HCT116 (cell line): ENCODE results near the gene KCNN4. TPM values are rescaled to one million over a fixed set of nuclear protein-coding genes. Genes with fewer than 3 reads are reported as not detected.

ENCODE experiments used
- ATAC-seq: fragments of 200-7000 bp; cut with Tn5 transposase; 2 replicates; pipeline ENCODE4 v1.9.1; 2020; ENCODE audit warnings: mild to moderate bottlenecking, moderate library complexity
- BruUV-seq: library from RNA; stranded (reverse); fragments of 400-500 nt; replicated peaks from 2 replicates; lab custom pipeline; 2021; lab: Mats Ljungman, UMichigan
- CTCF ChIA-PET: fragments of 300-600 bp; sonication (Branson Sonifier 250); formaldehyde crosslinking; loops from one replicate; lab custom pipeline; 2021; ENCODE audit warnings: antibody characterized with exemption; lab: Charles Lee
- POLR2A ChIA-PET: fragments of 300-600, 350-600 bp; sonication (Branson Sonifier 250); formaldehyde crosslinking; loops from one replicate; lab custom pipeline; 2021; ENCODE audit warnings: antibody characterized with exemption; lab: Charles Lee
- RAD21 ChIA-PET, 2 experiments: fragments of 300-600 bp; sonication (Branson Sonifier 250); formaldehyde crosslinking; loops; one replicate each; lab custom pipeline; 2023; ENCODE audit warnings: low total read pairs in 2 of 2; ENCODE audit not compliant: uncharacterized antibody in 2 of 2, unreplicated experiment in 2 of 2, low non-redundant PET in 1 of 2; lab: Charles Lee
- DNase-seq: peaks from one replicate; pipeline ENCODE4 v3.0.0-alpha.2; 2010; ENCODE audit warnings: low read depth, low spot score
- H2AFZ ChIP-seq: fragments of 200-600 bp; shearing (Covaris generic), sonication (generic); 2 replicates; pipeline ENCODE4 v1.6.1; 2017; ENCODE audit warnings: low read depth, mixed run types, mixed read lengths, antibody characterized with exemption, low read length; ENCODE audit not compliant: poor library complexity, severe bottlenecking
- H3K27ac ChIP-seq: 2 replicates; pipeline ENCODE4 v1.5.1; 2012; ENCODE audit warnings: low read depth, low read length
- H3K27me3 ChIP-seq: fragments of 200-600 bp; sonication (generic); 2 replicates; pipeline ENCODE4 v1.6.1; 2016; ENCODE audit warnings: mixed run types, low read length, mixed read lengths; ENCODE audit not compliant: insufficient read depth
- H3K36me3 ChIP-seq, 2 experiments: fragments of 200-500 bp in 1 of 2; fragments of 200-600 bp in 1 of 2; sonication (Bioruptor generic) in 1 of 2; sonication (generic) in 1 of 2; 2 replicates each; pipeline versions ENCODE4 v1.5.1 to v1.6.1; 2014 to 2016; ENCODE audit warnings: low read length in 2 of 2, inconsistent platforms in 1 of 2, mixed read lengths in 1 of 2, mixed run types in 1 of 2; ENCODE audit not compliant: insufficient read depth in 2 of 2, control insufficient read depth in 1 of 2
- H3K4me1 ChIP-seq, 2 experiments: fragments of 200-600 bp in 1 of 2; sonication (generic) in 1 of 2; 2 replicates each; pipeline versions ENCODE4 v1.5.1 to v1.6.1; 2012 to 2017; ENCODE audit warnings: low read length in 2 of 2, inconsistent platforms in 1 of 2, mild to moderate bottlenecking in 1 of 2, mixed read lengths in 1 of 2, mixed run types in 1 of 2, moderate library complexity in 1 of 2; ENCODE audit not compliant: insufficient read depth in 2 of 2, control insufficient read depth in 1 of 2
- H3K4me2 ChIP-seq: fragments of 200-600 bp; sonication (generic); 2 replicates; pipeline ENCODE4 v1.6.1; 2017; ENCODE audit warnings: mixed run types, low read length, mixed read lengths
- H3K4me3 ChIP-seq, 2 experiments: fragments of 200-600 bp in 1 of 2; sonication (generic) in 1 of 2; replicated peaks in 1 of 2; 2 replicates each; pipeline ENCODE4 v1.5.1; 2011 to 2016; ENCODE audit warnings: low read length in 2 of 2, control low read depth in 1 of 2, low read depth in 1 of 2, mild to moderate bottlenecking in 1 of 2, mixed read lengths in 1 of 2, mixed run types in 1 of 2
- H3K79me2 ChIP-seq: fragments of 200-600 bp; sonication (generic); 2 replicates; pipeline ENCODE4 v1.6.1; 2017; ENCODE audit warnings: mild to moderate bottlenecking, mixed run types, low read length, moderate library complexity, mixed read lengths; ENCODE audit not compliant: insufficient read depth
- H3K9ac ChIP-seq: fragments of 200-600 bp; sonication (generic); 2 replicates; pipeline ENCODE4 v1.6.1; 2016; ENCODE audit warnings: low read length, mixed read lengths
- H3K9me2 ChIP-seq: fragments of 200-600 bp; sonication (generic), shearing (Covaris generic); 2 replicates; pipeline ENCODE4 v1.6.1; 2017; ENCODE audit warnings: mixed run types, mild to moderate bottlenecking, moderate library complexity; ENCODE audit not compliant: insufficient read depth
- H3K9me3 ChIP-seq, 2 experiments: fragments of 200-500 bp in 1 of 2; fragments of 200-600 bp in 1 of 2; sonication (Bioruptor generic) in 1 of 2; sonication (generic) in 1 of 2; 2 replicates each; pipeline ENCODE4 v1.6.1; 2014 to 2017; ENCODE audit warnings: low read length in 2 of 2, mixed read lengths in 2 of 2, inconsistent platforms in 1 of 2, low read depth in 1 of 2, mild to moderate bottlenecking in 1 of 2, mixed run types in 1 of 2, moderate library complexity in 1 of 2; ENCODE audit not compliant: control insufficient read depth in 1 of 2, insufficient read depth in 1 of 2
- H4K20me1 ChIP-seq: fragments of 200-600 bp; sonication (generic), shearing (Covaris generic); 2 replicates; pipeline ENCODE4 v1.6.1; 2017; ENCODE audit warnings: mixed run types, mild to moderate bottlenecking, moderate library complexity; ENCODE audit not compliant: insufficient read depth
- CBX3 ChIP-seq: IDR thresholded peaks from 2 replicates; pipeline ENCODE4 v1.6.1; 2012; ENCODE audit warnings: low read depth
- CEBPB ChIP-seq: IDR thresholded peaks from 2 replicates; pipeline ENCODE4 v1.6.1; 2012; ENCODE audit warnings: low read depth
- EGR1 ChIP-seq: IDR thresholded peaks from 2 replicates; pipeline ENCODE4 v1.6.1; 2012; ENCODE audit warnings: low read depth
- ELF1 ChIP-seq: IDR thresholded peaks from 2 replicates; pipeline ENCODE4 v1.6.1; 2012; ENCODE audit warnings: low read depth, borderline replicate concordance
- EZH2 ChIP-seq: fragments of 200-600 bp; sonication (generic); IDR thresholded peaks from 2 replicates; pipeline ENCODE4 v1.6.1; 2017; ENCODE audit warnings: antibody characterized with exemption, mixed run types
- EZH2phosphoT487 ChIP-seq: fragments of 200-600 bp; IDR thresholded peaks from 2 replicates; pipeline ENCODE4 v1.6.1; 2018; ENCODE audit warnings: antibody characterized with exemption, borderline replicate concordance
- JUND ChIP-seq: IDR thresholded peaks from 2 replicates; pipeline ENCODE4 v1.6.1; 2012
- RAD21 ChIP-seq: IDR thresholded peaks from 2 replicates; pipeline ENCODE4 v1.6.1; 2012; ENCODE audit warnings: low read depth, mild to moderate bottlenecking
- SP1 ChIP-seq: IDR thresholded peaks from 2 replicates; pipeline ENCODE4 v1.6.1; 2012; ENCODE audit warnings: low read depth
- SRF ChIP-seq: IDR thresholded peaks from 2 replicates; pipeline ENCODE4 v1.6.1; 2012; ENCODE audit warnings: low read depth
- YY1 ChIP-seq: IDR thresholded peaks from 2 replicates; pipeline ENCODE4 v1.6.1; 2011; ENCODE audit warnings: low read length, low read depth, moderate library complexity, mild to moderate bottlenecking; ENCODE audit not compliant: insufficient replicate concordance; ENCODE audit errors: extremely low read depth
- ZFX ChIP-seq: fragments of 450-650 bp; IDR thresholded peaks from 2 replicates; pipeline ENCODE4 v1.6.1; 2017
- ZNF274 ChIP-seq: fragments of 200-500 bp; sonication (Bioruptor generic); IDR thresholded peaks from 2 replicates; pipeline ENCODE4 v1.6.1; 2014; ENCODE audit warnings: mild to moderate bottlenecking, low read depth, low read length, inconsistent platforms
- intact Hi-C: fragments of 100-400 bp; cut with micrococcal nuclease; formaldehyde crosslinking; loops from 2 replicates; pipeline ENCODE4 v1.10.0; 2022
- total RNA-seq: library from RNA; stranded (reverse); gene quantifications from one replicate; pipeline ENCODE4 v1.2.1, GENCODE V29; 2021; ENCODE audit not compliant: unreplicated experiment
- TF ChIP-seq, protein P1 (sequence below): IDR thresholded peaks from 2 replicates; pipeline ENCODE4 v1.6.1; 2012; ENCODE audit warnings: low read depth
- TF ChIP-seq, protein P2 (sequence below): IDR thresholded peaks from 2 replicates; pipeline ENCODE4 v1.6.1; 2011; ENCODE audit warnings: mild to moderate bottlenecking, low read length, moderate library complexity; ENCODE audit not compliant: insufficient replicate concordance; ENCODE audit errors: extremely low read depth
- TF ChIP-seq, protein P3 (sequence below), 3 experiments: fragments of 200-600 bp in 1 of 3; sonication (generic) in 1 of 3; IDR thresholded peaks in 2 of 3; conservative IDR thresholded peaks in 1 of 3; 2 replicates each; pipeline ENCODE4 v1.5.1; 2012 to 2017; ENCODE audit warnings: low read depth in 2 of 3, low read length in 2 of 3, antibody characterized with exemption in 1 of 3, borderline replicate concordance in 1 of 3, control low read depth in 1 of 3, mild to moderate bottlenecking in 1 of 3, mixed read lengths in 1 of 3, mixed run types in 1 of 3, moderate library complexity in 1 of 3; ENCODE audit not compliant: insufficient read depth in 1 of 3
- TF ChIP-seq, protein P4 (sequence below): IDR thresholded peaks from 2 replicates; pipeline ENCODE4 v1.6.1; 2012
- TF ChIP-seq, protein P5 (sequence below): IDR thresholded peaks from 2 replicates; pipeline ENCODE4 v1.6.1; 2012

KCNN4 gene
- total RNA-seq, 1 experiment from 2014 or later = 72.9 TPM

DNA sequence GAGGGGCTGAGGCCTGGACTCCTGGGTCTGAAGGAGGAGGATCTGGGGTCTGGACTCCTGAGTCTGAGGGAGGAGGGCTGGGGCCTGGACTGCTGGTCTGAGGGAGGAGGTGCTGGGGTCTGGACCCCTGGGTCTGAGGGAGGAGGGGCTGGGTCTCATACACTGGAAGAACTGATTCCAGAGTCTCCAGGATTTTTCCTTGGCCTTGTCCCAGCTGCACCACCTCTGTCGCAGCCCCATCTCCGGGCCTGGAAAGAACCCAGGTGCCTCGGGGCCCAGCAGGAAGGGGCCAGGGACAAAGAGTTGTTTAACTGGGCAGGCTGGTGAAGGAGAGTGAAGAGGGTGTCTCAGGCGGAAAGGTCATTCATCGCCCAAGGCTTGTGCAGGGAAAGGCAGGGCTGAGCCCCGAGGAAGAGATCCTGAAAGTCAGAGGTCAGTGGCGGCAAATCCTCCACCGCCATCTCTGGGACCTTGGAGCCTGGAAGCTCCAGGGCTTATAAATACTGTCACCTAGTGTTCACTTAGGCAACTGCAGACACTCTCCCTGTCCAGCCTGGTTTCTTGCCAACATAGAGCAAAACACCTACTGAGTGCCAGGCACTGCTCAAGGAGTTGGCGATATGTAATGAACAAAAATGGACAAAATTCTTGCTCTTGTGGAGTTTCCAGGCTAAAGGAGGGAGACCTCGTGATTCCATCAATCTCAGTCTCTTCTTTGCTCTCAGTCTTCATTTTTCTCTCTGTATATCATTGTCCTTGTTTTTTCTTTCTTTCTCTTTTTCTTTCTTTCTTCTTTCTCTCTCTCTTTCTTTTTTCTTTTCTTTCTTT is 4.4 kb upstream of the KCNN4 start:
- Histone ChIP-seq H3K27me3 (no peaks in the 10 kb centered on the region), H3K79me2 (peaks cover 24% of the 10 kb centered on the region), H4K20me1 (no peaks in the 10 kb centered on the region), H3K4me1 (peaks cover 44 to 57% of the 10 kb centered on the region in 2 experiments), H3K9me3 (no peaks in the 10 kb centered on the region), H3K36me3 (no peaks in the 10 kb centered on the region), H3K9me2 (no peaks in the 10 kb centered on the region), H2AFZ (no peak overlapping the region), H3K27ac (peak overlapping the region; percentile 94), H3K4me3 (peak overlapping the region; percentile 18 to 47), H3K4me2 (peak overlapping the region; percentile 88), H3K9ac (peak overlapping the region; percentile 88)
- intact Hi-C loops = loop anchor here (1.0 to 10.0 kb wide), 4 partner anchors 19 to 110 kb away; partner anchors contain the start of gene PLAUR
- POLR2A ChIA-PET = interaction anchor here (1.2 to 1.5 kb wide), 2 partner anchors 20 to 28 kb away, joined by 4 to 5 read pairs; no protein-coding TSS in a partner anchor
- peak; percentile 51 for ATAC-seq
- CTCF ChIA-PET = interaction anchor here (0.7 to 1.9 kb wide), 9 partner anchors 10 to 117 kb away, joined by 3 to 34 read pairs (median 5); no protein-coding TSS in a partner anchor
- BruUV-seq = no TSS peak
- peak; percentile 79 for DNase-seq
- RAD21 ChIA-PET = interaction anchor here (1.2 to 1.8 kb wide), 5 partner anchors 19 to 40 kb away, joined by 3 to 9 read pairs (median 6); no protein-coding TSS in a partner anchor
- TF ChIP-seq, protein P1, sequence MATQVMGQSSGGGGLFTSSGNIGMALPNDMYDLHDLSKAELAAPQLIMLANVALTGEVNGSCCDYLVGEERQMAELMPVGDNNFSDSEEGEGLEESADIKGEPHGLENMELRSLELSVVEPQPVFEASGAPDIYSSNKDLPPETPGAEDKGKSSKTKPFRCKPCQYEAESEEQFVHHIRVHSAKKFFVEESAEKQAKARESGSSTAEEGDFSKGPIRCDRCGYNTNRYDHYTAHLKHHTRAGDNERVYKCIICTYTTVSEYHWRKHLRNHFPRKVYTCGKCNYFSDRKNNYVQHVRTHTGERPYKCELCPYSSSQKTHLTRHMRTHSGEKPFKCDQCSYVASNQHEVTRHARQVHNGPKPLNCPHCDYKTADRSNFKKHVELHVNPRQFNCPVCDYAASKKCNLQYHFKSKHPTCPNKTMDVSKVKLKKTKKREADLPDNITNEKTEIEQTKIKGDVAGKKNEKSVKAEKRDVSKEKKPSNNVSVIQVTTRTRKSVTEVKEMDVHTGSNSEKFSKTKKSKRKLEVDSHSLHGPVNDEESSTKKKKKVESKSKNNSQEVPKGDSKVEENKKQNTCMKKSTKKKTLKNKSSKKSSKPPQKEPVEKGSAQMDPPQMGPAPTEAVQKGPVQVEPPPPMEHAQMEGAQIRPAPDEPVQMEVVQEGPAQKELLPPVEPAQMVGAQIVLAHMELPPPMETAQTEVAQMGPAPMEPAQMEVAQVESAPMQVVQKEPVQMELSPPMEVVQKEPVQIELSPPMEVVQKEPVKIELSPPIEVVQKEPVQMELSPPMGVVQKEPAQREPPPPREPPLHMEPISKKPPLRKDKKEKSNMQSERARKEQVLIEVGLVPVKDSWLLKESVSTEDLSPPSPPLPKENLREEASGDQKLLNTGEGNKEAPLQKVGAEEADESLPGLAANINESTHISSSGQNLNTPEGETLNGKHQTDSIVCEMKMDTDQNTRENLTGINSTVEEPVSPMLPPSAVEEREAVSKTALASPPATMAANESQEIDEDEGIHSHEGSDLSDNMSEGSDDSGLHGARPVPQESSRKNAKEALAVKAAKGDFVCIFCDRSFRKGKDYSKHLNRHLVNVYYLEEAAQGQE = no peak
- TF ChIP-seq CEBPB = no peak
- TF ChIP-seq, protein P2, sequence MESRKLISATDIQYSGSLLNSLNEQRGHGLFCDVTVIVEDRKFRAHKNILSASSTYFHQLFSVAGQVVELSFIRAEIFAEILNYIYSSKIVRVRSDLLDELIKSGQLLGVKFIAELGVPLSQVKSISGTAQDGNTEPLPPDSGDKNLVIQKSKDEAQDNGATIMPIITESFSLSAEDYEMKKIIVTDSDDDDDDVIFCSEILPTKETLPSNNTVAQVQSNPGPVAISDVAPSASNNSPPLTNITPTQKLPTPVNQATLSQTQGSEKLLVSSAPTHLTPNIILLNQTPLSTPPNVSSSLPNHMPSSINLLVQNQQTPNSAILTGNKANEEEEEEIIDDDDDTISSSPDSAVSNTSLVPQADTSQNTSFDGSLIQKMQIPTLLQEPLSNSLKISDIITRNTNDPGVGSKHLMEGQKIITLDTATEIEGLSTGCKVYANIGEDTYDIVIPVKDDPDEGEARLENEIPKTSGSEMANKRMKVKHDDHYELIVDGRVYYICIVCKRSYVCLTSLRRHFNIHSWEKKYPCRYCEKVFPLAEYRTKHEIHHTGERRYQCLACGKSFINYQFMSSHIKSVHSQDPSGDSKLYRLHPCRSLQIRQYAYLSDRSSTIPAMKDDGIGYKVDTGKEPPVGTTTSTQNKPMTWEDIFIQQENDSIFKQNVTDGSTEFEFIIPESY = no peak
- TF ChIP-seq SP1 = 0 out of 2 replicates have a peak, but pooled peaks have one; percentile 12
- TF ChIP-seq ZFX = peak; percentile 63; the same call in 1 of the 2 replicates
- TF ChIP-seq ZNF274 = no peak
- TF ChIP-seq, protein P3, sequence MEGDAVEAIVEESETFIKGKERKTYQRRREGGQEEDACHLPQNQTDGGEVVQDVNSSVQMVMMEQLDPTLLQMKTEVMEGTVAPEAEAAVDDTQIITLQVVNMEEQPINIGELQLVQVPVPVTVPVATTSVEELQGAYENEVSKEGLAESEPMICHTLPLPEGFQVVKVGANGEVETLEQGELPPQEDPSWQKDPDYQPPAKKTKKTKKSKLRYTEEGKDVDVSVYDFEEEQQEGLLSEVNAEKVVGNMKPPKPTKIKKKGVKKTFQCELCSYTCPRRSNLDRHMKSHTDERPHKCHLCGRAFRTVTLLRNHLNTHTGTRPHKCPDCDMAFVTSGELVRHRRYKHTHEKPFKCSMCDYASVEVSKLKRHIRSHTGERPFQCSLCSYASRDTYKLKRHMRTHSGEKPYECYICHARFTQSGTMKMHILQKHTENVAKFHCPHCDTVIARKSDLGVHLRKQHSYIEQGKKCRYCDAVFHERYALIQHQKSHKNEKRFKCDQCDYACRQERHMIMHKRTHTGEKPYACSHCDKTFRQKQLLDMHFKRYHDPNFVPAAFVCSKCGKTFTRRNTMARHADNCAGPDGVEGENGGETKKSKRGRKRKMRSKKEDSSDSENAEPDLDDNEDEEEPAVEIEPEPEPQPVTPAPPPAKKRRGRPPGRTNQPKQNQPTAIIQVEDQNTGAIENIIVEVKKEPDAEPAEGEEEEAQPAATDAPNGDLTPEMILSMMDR (IDR thresholded peaks at IDR 0.05 in 2 of 3, conservative IDR thresholded peaks at IDR 0.05 in 1 of 3; ENCODE audit: borderline replicate concordance in 1 of 3, insufficient read depth in 1 of 3, low read depth in 2 of 3, low read length in 2 of 3) = peak; percentile 92 to 99 (median 98); a peak in 5 of 6 replicates
- TF ChIP-seq, protein P4, sequence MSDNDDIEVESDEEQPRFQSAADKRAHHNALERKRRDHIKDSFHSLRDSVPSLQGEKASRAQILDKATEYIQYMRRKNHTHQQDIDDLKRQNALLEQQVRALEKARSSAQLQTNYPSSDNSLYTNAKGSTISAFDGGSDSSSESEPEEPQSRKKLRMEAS = no peak
- no peak for TF ChIP-seq ELF1
- TF ChIP-seq RAD21 = peak; percentile 97
- TF ChIP-seq, protein P5, sequence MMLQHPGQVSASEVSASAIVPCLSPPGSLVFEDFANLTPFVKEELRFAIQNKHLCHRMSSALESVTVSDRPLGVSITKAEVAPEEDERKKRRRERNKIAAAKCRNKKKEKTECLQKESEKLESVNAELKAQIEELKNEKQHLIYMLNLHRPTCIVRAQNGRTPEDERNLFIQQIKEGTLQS = no peak
- TF ChIP-seq CBX3 = no peak
- TF ChIP-seq EZH2 = no peak
- TF ChIP-seq SRF = no peak
- peak; percentile 62 for TF ChIP-seq YY1
- no peak for TF ChIP-seq EGR1
- TF ChIP-seq EZH2phosphoT487 = no peak
- TF ChIP-seq JUND = no peak
